ENCODE data around the gene AKR1C1.

DNA sequence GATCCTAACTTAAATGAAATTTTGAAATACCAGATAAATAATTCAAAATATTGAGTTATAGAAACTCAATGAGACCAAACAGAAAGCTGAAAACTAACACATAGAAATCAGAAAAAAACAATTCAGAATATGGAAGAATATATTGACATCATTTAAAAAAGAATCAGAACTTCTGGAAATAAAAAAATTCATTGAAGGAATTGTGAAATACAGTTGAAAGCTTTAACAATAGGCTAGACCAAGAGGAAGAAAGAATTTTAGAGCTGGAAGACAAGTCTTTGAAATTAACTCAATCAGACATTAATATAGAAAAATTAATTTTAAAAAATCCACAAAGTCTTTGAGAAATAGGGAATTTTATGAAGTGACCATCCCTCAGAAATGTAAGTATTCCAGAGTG, 36.8 kb upstream of the AKR1C1 start:
- TF ChIP-seq CTCF (IDR thresholded peaks at IDR 0.05; ENCODE audit: low read depth, low read length, poor library complexity, severe bottlenecking) (no peak), EZH2phosphoT487 (IDR thresholded peaks at IDR 0.05; ENCODE audit: borderline replicate concordance, low read length) (no peak)

Data from DOHH2 (cell line).